Subcutaneous preadipocyte (primary cell): Measurements from ENCODE around the gene CD40. TPM values are rescaled to one million over a fixed set of nuclear protein-coding genes. Genes with fewer than 3 reads are reported as not detected.

Experiments used
- total RNA-seq: library from RNA; depleted of rRNA; stranded (reverse); fragments of >200 nt; gene quantifications from 2 replicates; pipeline ENCODE4 v1.2.3, GENCODE V29; 2012

CD40 gene
- 4.7 and 9.6 TPM in 2 replicates for total RNA-seq

GRCh38 chr20:46117704-46118467 lies at the start of gene CD40:
Gene CD40, plus strand, starts transcription at chr20:46118314. Its CDS starts 30 bp downstream, at chr20:46118344.

GRCh38 chr20:46089417-46090388 lies 28.4 kb upstream of the CD40 start, which contains the start of gene NCOA5:
Gene NCOA5, minus strand, starts transcription at chr20:46089962. Its CDS starts 10,538 bp downstream, at chr20:46079424.

Other genes with a start within 250 kb of the CD40 start
- 10.4 and 11.0 TPM in 2 replicates for gene ZSWIM1, start 237.1 kb upstream of the CD40 start, total RNA-seq
- gene SPATA25, start 230.7 kb upstream of the CD40 start, total RNA-seq: 1.4 and 1.5 TPM in 2 replicates
- 2.6 and 2.7 TPM in 2 replicates for gene NEURL2, start 227.1 kb upstream of the CD40 start, total RNA-seq
- 90.1 and 95.2 TPM in 2 replicates for gene CTSA, start 227.0 kb upstream of the CD40 start, total RNA-seq
- 6.6 and 33.1 TPM in 2 replicates for gene PLTP, start 206.2 kb upstream of the CD40 start, total RNA-seq
- gene PCIF1, start 183.6 kb upstream of the CD40 start, total RNA-seq: 10.7 and 11.3 TPM in 2 replicates
- gene ZNF335, start 146.1 kb upstream of the CD40 start, total RNA-seq: 16.9 and 23.7 TPM in 2 replicates
- not detected in 2 replicates for gene MMP9, start 109.4 kb upstream of the CD40 start, total RNA-seq
- not detected in 2 replicates for gene SLC12A5, start 89.1 kb upstream of the CD40 start, total RNA-seq
- 12.9 and 20.7 TPM in 2 replicates for gene NCOA5, start 28.4 kb upstream of the CD40 start, total RNA-seq
- under 0.01 TPM in 1 of 2 replicates, not detected in the other for gene CDH22, start 190.2 kb downstream of the CD40 start, total RNA-seq